MM.1S (cell line): ENCODE results near the gene SIGLEC8.
A peak's percentile ranks its signal among the peaks of the same experiment; 100 is the strongest.

Experiments used
- DNase-seq: peaks from one replicate; pipeline ENCODE4 v3.0.0-alpha.2; 2015
- H2AFZ ChIP-seq: fragments of 300-600 bp; sonication (generic); 2 replicates; pipeline ENCODE4 v1.6.0; 2016; ENCODE audit warnings: antibody characterized with exemption, low read length
- H3F3A ChIP-seq: fragments of 300-600 bp; sonication (generic); 2 replicates; pipeline ENCODE4 v1.6.1; 2016; ENCODE audit warnings: mild to moderate bottlenecking, antibody characterized with exemption, low read length, moderate library complexity, mixed read lengths; ENCODE audit not compliant: insufficient read depth
- H3K27ac ChIP-seq: fragments of 300-600 bp; sonication (generic); 2 replicates; pipeline ENCODE4 v1.5.1; 2016; ENCODE audit warnings: mild to moderate bottlenecking, low read length
- H3K27me3 ChIP-seq: fragments of 300-600 bp; sonication (generic); replicated peaks from 2 replicates; pipeline ENCODE4 v1.6.0; 2016; ENCODE audit warnings: low read length; ENCODE audit not compliant: insufficient read depth
- H3K36me3 ChIP-seq: fragments of 300-600 bp; sonication (generic); replicated peaks from 2 replicates; pipeline ENCODE4 v1.6.1; 2016; ENCODE audit warnings: mild to moderate bottlenecking, low read length, mixed read lengths; ENCODE audit not compliant: insufficient read depth
- H3K4me1 ChIP-seq: fragments of 300-600 bp; sonication (generic); 2 replicates; pipeline ENCODE4 v1.6.1; 2016; ENCODE audit warnings: low read length, mixed read lengths
- H3K4me2 ChIP-seq: fragments of 300-600 bp; sonication (generic); 2 replicates; pipeline ENCODE4 v1.6.0; 2016; ENCODE audit warnings: low read depth, low read length
- H3K4me3 ChIP-seq: fragments of 300-600 bp; sonication (generic); 2 replicates; pipeline ENCODE4 v1.5.1; 2016; ENCODE audit warnings: low read length, mixed read lengths
- H3K79me2 ChIP-seq: fragments of 300-600 bp; sonication (generic); 2 replicates; pipeline ENCODE4 v1.6.1; 2016; ENCODE audit warnings: mixed run types, low read length, mixed read lengths
- H3K9ac ChIP-seq: fragments of 300-600 bp; sonication (generic); 2 replicates; pipeline ENCODE4 v1.6.1; 2016; ENCODE audit warnings: low read length, mixed read lengths
- H3K9me2 ChIP-seq: fragments of 300-600 bp; sonication (generic); replicated peaks from 2 replicates; pipeline ENCODE4 v1.6.1; 2016; ENCODE audit warnings: mild to moderate bottlenecking, low read length, mixed read lengths; ENCODE audit not compliant: insufficient read depth
- H3K9me3 ChIP-seq: fragments of 300-600 bp; sonication (generic); replicated peaks from 2 replicates; pipeline ENCODE4 v1.6.1; 2016; ENCODE audit warnings: mild to moderate bottlenecking, low read length, mixed read lengths; ENCODE audit not compliant: insufficient read depth
- H4K20me1 ChIP-seq: fragments of 300-600 bp; sonication (generic); 2 replicates; pipeline ENCODE4 v1.6.1; 2016; ENCODE audit warnings: mild to moderate bottlenecking, low read length, moderate library complexity, mixed read lengths; ENCODE audit not compliant: insufficient read depth
- EZH2 ChIP-seq: fragments of 300-600 bp; sonication (generic); optimal IDR thresholded peaks from 2 replicates; pipeline ENCODE3; 2017; ENCODE audit warnings: low read depth, mild to moderate bottlenecking, antibody characterized with exemption, low read length, mixed read lengths
- EZH2phosphoT487 ChIP-seq: fragments of 300-600 bp; sonication (generic); IDR thresholded peaks from 2 replicates; pipeline ENCODE4 v1.6.1; 2018; ENCODE audit warnings: antibody characterized with exemption, low read length
- TF ChIP-seq, protein P1 (sequence below): fragments of 300-600 bp; sonication (generic); IDR thresholded peaks from 2 replicates; pipeline ENCODE4 v1.5.1; 2016; ENCODE audit warnings: antibody characterized with exemption, low read length, mixed read lengths

Gene SIGLEC8

DNA sequence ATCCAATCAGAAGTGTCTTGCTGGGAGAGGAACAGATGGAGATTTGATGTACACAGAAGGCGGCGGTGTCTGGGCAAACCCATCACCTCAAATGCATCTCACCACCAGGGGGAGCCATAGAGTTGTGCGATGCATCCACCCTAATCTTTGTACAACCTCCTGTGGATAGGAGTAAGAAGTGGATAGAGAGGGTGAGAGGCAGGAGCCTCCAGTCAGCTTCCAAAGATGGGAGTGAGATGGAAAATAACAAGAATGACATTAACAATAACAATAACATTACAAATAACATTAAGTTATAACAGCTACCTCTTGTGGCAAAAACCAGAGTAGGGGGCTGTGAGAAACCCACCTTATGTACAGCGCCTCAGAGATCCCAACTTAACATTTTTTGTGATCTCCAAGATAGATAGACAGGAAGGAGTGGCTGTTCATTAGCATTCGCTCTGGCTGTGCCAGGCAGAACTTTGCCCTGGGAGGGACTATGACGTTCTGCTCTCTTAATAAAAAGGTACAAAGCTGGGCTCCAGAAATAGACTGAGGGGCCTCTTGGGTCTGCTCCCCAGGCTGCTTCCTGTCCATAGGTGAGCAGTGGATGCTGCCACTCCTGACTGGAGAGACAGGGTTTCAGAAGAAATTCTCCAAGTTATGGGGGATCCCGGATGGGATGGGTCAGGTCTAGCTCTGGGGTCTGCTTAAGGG lies 14.9 kb upstream of the SIGLEC8 start:
- TF ChIP-seq EZH2phosphoT487 (no peak), EZH2 (no peak)
- TF ChIP-seq, protein P1, sequence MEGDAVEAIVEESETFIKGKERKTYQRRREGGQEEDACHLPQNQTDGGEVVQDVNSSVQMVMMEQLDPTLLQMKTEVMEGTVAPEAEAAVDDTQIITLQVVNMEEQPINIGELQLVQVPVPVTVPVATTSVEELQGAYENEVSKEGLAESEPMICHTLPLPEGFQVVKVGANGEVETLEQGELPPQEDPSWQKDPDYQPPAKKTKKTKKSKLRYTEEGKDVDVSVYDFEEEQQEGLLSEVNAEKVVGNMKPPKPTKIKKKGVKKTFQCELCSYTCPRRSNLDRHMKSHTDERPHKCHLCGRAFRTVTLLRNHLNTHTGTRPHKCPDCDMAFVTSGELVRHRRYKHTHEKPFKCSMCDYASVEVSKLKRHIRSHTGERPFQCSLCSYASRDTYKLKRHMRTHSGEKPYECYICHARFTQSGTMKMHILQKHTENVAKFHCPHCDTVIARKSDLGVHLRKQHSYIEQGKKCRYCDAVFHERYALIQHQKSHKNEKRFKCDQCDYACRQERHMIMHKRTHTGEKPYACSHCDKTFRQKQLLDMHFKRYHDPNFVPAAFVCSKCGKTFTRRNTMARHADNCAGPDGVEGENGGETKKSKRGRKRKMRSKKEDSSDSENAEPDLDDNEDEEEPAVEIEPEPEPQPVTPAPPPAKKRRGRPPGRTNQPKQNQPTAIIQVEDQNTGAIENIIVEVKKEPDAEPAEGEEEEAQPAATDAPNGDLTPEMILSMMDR: peak; percentile 63
- H3K4me2 ChIP-seq: no peak overlapping the region

DNA sequence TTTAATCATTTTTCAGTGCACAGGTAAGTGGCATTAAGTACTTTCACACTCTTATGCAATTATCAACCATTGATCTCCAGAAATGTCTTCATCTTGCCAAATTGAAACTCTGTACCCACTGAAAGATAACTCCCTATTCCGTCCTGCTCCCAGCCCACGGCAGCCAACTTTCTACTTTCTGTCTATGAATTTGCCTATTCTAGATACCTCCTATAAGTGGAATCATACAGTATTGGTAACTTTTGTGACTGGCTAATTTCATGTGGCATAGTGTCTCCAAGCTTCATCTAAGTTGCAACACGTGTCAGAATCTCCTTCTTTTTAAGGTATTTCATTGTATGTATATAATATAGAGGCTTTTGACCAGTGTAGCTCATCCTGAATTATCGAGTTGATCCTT lies 14.4 kb upstream of the SIGLEC8 start:
- H3K9me2 ChIP-seq: no peaks in the 10 kb centered on the region
- no peak overlapping the region for H2AFZ ChIP-seq
- TF ChIP-seq EZH2 (no peak), EZH2phosphoT487 (no peak)
- TF ChIP-seq, protein P1: no peak
- no peaks in the 10 kb centered on the region for H3K4me1 ChIP-seq
- no peak overlapping the region for H3K4me3 ChIP-seq
- H3K27ac ChIP-seq: no peak overlapping the region
- H3K9ac ChIP-seq: no peak overlapping the region
- no peak for DNase-seq
- H3K27me3 ChIP-seq: no peaks in the 10 kb centered on the region
- H3K36me3 ChIP-seq: no peaks in the 10 kb centered on the region
- no peaks in the 10 kb centered on the region for H3K9me3 ChIP-seq
- no peaks in the 10 kb centered on the region for H3F3A ChIP-seq
- no peaks in the 10 kb centered on the region for H4K20me1 ChIP-seq
- no peaks in the 10 kb centered on the region for H3K79me2 ChIP-seq
- H3K4me2 ChIP-seq: no peak overlapping the region

More for the DNA sequence above, 14.9 kb upstream of the SIGLEC8 start:
- H4K20me1 ChIP-seq: no peaks in the 10 kb centered on the region
- H3F3A ChIP-seq: no peaks in the 10 kb centered on the region
- no peaks in the 10 kb centered on the region for H3K9me2 ChIP-seq
- H3K4me1 ChIP-seq: no peaks in the 10 kb centered on the region
- no peaks in the 10 kb centered on the region for H3K36me3 ChIP-seq
- H3K27ac ChIP-seq: no peak overlapping the region
- H3K27me3 ChIP-seq: no peaks in the 10 kb centered on the region
- no peaks in the 10 kb centered on the region for H3K79me2 ChIP-seq
- H2AFZ ChIP-seq: no peak overlapping the region
- peak; percentile 34 for DNase-seq
- no peaks in the 10 kb centered on the region for H3K9me3 ChIP-seq
- no peak overlapping the region for H3K9ac ChIP-seq
- no peak overlapping the region for H3K4me3 ChIP-seq

DNA sequence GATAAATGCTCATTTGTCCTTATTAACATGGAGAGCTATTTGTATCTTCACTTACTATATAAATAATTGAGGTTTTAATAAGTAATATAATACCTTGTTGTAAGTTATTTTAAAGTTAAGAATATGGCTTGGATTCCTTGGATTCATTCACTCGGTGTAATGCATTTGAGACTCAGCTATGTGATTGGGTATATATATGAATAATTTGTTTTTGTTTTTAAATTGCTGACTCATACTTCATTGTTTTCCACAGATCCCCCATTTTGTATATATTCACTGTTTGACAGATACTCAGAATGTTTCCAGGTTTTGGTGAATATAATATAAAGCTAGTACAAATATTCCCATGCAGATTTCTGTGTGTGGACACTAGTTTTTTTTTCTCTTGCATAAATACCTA lies 13.3 kb upstream of the SIGLEC8 start:
- H3F3A ChIP-seq: no peaks in the 10 kb centered on the region
- H3K27me3 ChIP-seq: no peaks in the 10 kb centered on the region
- no peak overlapping the region for H3K4me2 ChIP-seq
- no peaks in the 10 kb centered on the region for H3K36me3 ChIP-seq
- no peak for DNase-seq
- TF ChIP-seq, protein P1: no peak
- TF ChIP-seq EZH2 (no peak), EZH2phosphoT487 (no peak)
- H2AFZ ChIP-seq: no peak overlapping the region
- no peaks in the 10 kb centered on the region for H3K4me1 ChIP-seq
- no peaks in the 10 kb centered on the region for H3K9me3 ChIP-seq
- no peak overlapping the region for H3K4me3 ChIP-seq
- no peak overlapping the region for H3K27ac ChIP-seq
- no peaks in the 10 kb centered on the region for H4K20me1 ChIP-seq
- no peaks in the 10 kb centered on the region for H3K9me2 ChIP-seq
- H3K79me2 ChIP-seq: no peaks in the 10 kb centered on the region
- H3K9ac ChIP-seq: no peak overlapping the region
